Measurements from ENCODE around the gene ABCB8. TPM values are rescaled to one million over a fixed set of nuclear protein-coding genes. Genes with fewer than 3 reads are reported as not detected.

The ABCB8 gene
- total RNA-seq, 1 donor from 2014 or later, result 27.7 TPM

DNA sequence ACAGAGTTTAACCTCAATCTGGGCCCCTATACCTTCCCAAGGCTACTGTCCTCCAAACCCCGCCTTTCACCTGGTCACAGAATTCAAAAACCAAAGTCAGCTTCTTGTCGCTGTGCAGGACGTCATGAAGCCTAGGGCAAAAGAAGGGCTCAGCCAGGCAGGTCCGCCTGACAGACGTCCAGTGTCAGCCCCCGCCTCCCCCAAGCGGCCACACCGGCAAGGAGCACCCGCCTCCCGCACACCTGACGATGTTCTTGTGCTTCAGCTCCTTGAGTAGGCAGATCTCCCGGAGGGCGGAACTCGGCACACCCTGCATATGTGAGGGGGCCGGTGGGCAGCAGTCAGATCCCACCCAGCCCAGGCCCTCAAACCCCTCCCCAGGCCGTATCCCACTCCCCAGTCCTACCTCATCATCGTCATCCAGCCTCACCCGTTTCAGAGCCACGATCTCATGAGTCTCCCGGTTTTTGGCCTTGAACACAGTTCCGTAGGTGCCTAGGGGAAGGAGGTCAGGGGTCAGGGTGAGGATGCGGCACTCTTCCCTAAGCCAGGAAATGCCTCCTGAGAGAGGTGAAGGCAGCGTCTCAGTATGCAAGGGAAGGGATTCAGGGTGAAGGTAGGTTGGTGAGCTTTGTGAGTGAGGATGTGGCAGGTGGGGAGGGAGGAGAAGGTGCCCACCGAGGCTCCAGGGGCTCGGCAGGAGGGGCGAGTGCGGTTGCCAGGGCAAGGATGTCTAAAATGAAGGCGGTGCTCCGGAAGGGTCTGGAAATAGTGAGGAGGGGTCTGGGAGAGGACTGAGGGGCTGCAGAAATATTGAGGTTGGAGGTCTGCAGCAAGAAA, 28.6 kb downstream of the ABCB8 start:
- DNase-seq (ENCODE audit: low spot score), result no peak

DNA sequence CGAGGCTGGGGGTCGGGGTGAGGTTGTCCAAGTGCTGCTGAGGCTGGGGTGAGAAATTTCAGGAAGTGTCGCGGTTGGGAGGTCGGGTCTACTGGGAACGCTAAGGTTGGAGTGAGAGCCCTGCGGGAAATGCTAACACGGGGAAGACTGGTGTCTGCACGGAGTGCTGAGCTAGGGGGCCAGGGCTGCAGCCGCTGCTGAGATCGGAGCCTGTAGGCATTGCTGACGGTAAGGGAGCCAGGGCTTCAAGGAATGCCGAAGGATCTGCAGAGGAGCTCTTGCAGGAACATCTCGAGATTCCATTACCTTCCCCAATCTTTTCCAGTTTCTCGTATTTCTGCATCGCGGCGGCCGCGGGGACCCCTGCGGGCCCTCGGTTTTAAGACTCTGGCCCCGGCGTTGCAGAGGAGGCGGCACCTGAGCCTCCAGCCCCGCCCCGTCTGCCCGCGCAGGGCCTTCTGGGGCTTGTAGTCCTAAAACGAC, 29.3 kb downstream of the ABCB8 start, which contains the start of gene CDK5:
Gene CDK5 (minus strand): TSS at position 392 of the 483 bp plus-strand sequence. CDS start 49 bp downstream, at position 343.
- DNase-seq (ENCODE audit: low spot score), result no peak

DNA sequence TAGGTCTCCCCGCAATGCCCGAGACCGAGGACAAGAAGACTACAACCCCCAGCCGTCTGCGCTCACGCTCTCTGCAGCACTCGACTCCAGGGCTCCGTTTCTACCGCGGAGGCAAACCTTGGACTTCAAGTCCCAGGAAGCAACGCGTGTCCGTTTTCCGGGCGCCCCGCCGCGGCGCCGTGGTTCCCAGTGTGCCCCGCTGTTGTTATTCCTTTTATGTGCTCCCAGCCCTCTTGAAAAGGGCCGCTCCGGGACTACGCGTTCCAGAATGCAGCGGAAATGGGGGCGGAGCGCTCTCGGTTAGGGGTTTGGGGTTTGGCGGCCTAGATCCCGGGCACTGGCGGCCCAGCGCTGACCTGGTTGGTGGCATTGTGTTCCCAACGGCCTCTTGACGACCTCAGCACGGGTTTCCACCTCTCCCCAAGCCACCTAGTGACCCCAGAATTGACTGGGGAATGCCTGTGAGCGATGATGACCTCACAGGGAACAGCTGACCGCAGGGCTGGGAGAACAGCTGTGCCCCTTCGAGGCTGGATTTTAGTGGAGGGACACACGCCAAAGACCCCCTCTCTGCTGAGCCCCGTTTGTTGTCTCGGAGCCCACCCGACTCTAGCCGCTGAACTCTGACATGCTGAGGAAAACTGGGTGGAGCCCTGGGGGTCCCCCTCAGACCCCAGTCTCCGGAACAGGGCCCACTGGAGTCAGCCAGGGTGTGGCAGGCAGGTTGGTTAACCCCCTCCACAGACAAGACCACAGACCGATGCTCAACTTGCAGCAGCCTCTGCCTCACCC, 29.9 kb downstream of the ABCB8 start:
- peak; percentile 100 for DNase-seq (ENCODE audit: low spot score)

DNA sequence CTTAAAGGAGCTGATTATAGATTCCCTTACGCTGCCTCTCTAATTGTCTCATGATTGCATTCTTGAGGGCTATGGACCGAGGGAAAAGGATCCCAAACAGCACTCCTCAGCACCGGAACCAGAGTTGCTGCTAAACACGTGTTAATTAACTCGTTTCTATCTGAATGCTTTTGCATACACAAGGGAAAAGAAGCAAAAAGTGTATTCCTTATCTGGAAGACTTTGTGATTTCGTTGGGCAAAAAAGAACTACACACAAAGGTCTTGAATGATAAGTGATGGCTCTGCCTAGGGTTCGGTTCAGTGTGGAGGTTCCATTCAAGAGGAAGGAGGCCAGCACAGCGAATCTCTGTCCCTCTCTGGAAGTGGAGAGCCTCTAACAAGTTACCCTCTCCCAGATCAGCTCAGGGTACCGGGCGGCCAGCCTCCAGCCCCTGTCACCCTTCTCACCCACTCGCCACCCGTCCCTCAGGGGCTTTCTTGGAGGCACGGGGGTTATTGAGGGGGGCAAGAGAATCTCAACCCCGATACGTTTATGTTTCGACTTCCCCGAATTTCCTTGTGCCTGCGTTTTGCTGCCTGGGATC, 30.6 kb downstream of the ABCB8 start:
- peak; percentile 38 for DNase-seq (ENCODE audit: low spot score)

DNA sequence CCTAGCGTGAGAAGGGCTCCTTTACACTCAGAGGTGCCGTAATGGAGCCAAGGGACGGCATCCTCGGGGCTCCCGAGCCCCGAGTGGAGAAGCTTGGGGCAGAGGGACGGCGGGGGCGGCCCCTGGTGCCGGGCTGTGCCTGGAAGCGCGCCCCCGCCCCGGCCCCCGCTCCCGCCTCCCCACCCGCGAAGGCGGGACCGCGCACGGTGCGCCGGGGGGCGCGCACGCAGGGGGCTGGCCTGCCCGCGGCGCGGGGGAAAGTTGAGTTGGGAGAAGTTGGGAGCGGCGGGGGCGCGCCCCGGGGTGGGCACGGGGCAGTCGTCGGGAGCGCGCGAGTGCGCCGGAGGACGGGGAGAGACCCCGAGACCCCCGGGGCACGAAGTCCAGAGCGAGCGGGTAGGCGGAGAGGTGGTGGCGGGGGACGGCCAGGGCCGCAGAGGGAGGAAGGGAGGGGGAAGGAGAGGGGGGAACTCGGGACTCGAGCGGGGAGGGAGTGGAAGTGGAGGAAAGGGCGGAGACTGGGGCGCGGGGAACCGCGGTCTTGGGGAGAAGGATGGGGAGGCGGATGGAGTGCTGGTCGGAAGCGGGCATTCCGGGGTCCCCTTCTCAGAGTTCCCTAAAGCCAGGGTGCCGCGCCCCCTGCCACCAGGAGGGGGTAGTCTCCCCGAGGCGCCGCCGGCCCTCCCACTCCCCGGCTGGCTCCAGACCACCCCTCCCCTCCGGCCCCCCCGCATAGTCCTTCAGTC, 31.3 kb downstream of the ABCB8 start, which contains the start of gene SLC4A2:
Gene SLC4A2 (plus strand): TSS at position 223 of the 746 bp plus-strand sequence. CDS start 2,399 bp downstream, outside the sequence.
- peak; percentile 90 for DNase-seq (ENCODE audit: low spot score)

DNA sequence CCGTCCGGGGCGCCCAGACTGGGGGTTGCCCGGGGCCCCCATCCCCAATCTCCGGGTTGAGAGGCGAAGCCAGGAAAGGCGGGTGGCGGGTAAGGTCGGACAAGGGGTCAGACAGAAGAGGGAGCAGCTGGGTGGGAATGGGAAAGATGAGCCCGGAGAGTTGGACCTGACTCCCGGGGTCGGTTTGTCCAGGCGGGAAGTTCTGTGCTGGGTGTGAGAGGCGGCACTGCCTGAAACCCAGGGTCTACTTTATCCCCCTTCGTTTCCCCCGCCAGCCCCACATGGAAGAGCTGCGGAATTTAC, 31.8 kb downstream of the ABCB8 start:
- DNase-seq (ENCODE audit: low spot score), result no peak

DNA sequence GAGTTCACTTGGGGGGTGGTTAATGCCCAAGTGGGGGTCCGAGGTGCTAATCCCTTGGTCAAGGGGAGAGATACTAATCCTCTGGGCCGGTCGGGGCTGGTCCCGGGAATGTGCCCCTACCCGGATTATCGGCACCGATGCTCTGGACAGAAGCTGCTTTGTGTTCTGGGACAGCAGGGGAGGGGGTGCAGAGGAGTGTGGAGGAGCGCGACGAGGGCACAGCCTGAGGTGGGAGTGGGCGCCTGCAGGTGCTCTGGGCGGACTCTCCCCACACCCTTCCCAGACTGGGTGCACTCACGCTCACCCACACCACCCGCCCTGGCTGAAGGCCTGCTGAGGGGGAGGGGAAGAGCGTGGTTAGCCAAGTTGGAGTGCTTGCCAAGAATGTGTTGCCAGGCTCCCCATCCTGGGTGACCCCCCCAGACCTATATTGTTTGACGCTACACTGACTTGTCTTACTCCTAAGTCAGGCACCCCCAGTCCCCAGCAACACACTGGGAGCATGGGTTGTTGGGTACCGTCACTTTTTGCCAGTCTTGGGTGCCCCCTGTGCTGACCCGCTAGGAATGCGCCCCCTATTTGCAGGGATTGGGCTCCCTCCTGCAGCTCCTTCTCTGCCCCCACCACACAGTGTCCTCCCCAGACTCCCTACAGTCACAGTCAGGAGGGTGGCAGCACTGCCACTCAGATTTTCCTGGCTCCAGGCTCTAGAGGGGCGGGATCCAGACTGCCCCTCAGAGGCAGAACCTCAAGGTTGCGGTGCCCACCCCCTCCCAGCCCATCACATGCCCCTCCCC, 32.4 kb downstream of the ABCB8 start:
- DNase-seq (ENCODE audit: low spot score), result peak; percentile 44

DNA sequence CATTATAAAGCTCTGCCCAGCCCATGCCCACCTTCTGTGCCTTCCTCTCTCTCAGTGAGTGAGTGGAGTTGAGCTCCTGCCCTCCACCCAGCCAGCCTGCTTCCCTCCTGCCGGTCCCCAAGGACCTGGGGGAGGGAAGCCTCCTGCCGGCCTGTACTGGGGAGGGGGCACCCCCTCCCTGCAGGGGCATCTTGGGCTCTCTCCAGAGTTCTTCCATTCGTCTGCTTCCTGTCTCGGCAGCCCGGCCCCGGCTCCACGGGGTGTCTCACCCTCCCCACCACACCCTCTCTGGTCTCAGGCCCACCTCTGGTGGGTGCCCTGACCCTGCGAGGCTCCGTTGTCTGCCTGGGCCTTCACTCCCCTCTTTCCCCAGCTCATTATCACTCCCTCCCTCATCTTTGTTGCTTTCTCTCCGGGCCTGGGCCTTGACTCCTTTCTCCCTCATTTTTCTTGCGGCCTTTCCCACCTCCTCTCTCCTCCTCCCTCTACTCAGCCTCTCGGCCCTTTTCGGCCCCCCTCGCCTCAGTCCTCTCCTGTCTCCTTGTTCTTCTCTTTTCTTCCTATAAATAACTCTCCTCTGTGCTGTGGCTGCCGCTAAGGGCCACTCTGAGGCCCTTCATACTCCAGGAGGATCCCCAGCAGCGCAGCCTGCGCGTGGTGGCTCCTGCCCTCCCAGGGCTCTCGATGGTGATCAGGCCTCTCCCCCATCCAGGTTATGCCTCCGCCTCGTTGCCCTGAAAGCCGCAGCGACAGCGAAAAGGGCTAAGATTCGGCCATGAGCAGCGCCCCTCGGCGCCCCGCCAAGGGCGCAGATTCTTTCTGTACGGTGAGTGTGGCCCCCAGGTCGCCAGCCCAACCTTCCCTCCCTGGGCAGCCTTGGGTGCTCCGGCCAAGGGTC, 33.2 kb downstream of the ABCB8 start:
- DNase-seq (ENCODE audit: low spot score), result peak; percentile 36

DNA sequence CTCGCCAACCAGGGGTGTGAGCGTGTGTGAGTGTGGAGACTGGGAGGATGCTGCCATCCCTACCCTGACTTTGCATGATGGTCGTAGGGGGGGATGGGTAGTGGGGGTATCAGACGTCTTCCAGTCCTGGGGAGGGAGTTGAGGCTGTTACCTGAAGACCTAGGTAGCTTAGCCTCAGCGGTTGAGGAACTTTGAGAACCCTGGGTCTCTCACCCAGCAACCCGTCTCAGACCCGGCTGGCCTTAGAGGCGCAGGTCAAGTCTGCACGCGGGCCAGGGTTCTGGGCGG, 33.8 kb downstream of the ABCB8 start:
- DNase-seq (ENCODE audit: low spot score), result no peak

DNA sequence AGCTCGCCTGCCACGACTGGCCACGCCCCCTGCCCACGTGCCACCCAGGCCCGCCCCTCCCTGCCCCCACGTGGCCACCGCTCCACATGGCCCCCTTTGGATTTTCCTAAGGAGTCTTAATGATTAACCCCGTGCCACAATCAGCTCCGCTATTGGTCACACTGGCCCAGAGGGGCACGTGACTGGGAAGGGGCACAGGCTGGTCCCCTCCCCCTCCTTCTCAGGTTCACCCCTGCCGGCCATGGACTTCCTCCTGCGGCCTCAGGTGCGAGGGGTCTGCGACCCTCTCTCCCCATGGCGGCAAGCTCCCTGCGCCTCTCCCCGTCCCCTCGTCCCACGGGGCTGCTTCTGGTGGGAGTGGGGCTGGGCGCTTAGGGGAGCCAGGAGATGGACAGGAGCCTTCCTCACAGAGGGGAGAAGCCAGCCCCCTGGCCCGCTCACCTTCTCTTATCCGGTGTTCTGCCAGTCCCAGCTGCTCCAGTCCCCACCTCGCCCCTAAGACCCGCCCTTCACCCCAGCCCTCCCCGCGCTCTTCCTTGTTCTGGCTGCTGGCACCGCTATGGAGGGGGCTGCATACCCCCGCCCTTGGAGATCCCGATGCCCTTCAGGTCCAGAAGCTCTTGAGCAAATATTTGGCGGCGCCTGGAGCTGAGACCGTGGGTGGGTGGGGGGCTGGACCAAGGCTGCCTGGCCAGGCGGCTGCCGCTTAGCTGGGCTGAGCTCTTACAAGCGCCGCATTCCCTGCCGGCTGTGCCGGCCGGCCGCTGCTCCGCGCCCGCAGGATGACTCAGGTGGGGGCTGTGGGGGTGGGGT, 34.4 kb downstream of the ABCB8 start:
- DNase-seq (ENCODE audit: low spot score), result peak; percentile 59

DNA sequence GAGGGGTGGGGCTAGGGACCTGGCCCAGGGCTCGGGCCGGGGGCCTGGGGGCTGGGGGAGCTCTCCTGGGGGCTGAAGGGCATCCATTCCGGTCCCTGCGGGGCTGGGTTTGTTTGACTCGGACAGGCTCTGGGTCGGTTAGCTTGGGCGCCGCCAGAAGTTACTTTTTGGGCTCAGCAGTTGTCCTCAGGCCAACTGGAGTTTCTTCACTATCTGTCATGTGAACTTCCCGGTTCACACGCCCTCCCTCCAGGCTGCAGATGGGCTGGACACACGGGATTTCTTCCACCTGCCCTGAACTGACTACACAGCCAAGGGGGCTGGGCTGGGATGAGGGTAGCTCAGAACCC, 34.9 kb downstream of the ABCB8 start:
- DNase-seq (ENCODE audit: low spot score), result peak; percentile 64

DNA sequence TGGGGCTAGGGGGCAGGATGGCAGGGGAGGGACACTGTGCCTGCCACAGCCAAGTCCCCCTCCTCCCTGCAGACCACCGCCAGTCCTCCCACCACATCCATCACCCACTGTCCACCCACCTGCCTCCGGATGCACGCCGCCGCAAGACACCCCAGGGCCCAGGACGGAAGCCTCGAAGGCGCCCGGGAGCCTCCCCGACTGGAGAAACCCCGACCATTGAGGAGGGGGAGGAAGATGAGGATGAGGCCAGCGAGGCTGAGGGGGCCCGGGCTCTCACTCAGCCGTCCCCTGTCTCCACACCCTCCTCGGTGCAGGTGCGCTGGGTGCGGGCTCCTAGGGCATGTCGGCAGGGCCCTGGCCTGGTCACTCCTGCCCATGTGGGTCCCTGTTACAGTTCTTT, 36.2 kb downstream of the ABCB8 start:
- DNase-seq (ENCODE audit: low spot score), result no peak

DNA sequence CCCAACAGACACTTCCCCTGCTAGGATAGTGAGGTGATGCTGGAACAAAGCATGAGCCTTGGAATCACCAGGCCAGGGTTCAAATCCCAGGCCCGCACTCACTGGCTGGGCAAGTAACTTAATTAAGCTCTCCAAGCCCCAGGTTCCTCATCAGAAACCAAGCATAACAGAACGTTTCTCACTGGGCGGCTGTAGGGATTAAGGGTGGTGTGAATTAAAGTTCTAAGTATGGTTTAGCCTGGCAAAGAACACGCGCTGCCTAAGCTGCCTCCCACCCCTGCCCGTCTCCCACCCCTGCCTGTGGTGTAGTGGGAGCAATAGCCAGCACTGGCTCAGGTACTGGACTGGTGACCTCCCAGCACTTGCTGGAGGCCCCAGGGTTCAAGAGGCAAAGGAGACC, 36.7 kb downstream of the ABCB8 start:
- no peak for DNase-seq (ENCODE audit: low spot score)

DNA sequence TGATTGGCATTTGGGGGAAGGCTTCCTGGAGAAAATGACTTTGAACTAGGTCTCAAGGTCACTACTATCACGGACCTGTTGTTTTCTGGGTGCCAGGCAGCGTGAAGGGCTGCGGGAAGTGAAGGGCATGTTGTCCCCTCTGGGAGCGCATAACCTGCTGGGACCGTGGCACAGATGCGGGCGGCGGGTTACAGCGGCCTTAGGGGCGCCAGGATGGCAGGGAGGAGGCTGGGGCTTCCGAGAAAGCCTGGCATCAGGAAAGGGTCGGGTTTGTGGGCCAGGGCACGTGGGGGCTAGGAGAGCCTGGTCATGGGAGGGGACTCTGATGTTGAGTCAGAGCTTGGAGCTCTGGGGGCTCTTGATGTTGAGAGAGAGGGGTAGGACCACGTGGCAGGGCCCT, 37.3 kb downstream of the ABCB8 start:
- DNase-seq (ENCODE audit: low spot score), result no peak

DNA sequence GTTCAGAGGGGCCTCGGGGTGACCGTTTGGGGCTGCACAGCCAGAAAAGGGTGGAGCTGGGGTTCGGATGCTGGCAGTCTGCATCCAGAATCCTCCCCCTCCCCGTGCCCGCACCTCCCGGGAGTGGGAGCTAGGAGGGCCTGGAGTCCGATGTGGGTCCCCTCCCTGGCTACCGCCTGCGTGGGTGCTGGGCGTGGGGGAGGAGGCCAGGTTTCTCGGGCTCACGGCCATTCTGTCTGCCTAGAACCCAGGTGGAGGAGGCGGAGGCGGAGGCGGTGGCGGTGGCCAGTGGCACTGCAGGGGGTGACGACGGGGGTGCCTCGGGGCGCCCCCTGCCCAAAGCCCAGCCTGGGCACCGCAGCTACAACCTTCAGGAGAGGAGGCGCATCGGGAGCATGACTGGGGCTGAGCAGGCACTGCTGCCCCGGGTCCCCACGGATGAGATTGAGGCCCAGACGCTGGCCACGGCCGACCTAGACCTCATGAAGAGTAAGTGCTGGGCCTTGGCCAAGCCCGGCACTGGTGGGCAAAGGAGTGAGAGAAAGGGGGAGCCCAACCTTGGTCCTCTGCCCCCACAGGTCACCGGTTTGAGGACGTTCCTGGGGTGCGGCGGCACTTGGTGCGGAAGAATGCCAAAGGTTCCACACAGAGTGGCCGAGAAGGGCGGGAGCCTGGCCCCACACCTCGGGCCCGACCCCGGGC, 38.2 kb downstream of the ABCB8 start:
- no peak for DNase-seq (ENCODE audit: low spot score)

DNA sequence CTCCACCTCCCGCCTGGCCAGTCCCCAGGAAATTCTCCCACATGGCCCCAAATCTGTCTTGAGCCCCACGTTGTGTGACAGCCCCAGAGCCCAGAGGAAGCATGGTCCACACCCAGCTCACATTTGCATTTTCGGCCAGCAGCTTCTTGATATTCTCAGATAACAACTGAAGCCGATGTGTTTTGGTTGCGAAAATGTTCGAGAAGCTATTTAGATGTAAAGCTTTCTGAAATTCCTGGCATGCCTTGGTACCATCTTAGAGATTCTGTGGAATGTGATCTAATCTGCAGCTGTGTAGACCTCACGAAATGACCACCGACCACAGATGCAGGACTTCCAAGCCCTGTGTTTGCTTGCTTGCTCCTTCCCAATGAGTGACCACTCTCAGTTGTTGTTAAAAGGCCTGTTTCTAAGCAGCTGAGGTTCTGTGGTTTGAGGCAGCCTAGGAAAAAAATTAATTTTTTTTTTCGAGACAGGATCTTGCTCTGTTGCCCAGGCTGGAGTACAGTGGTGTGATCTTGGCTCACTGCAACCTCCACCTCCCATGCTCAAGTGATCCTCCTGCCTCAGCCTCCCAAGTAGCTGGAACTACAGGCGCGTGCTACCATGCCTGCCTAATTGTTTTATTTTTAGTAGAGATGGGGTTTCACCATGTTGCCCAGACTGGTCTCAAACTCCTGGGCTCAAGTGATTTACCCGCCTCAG, 40.0 kb downstream of the ABCB8 start:
- peak; percentile 75 for DNase-seq (ENCODE audit: low spot score)

DNA sequence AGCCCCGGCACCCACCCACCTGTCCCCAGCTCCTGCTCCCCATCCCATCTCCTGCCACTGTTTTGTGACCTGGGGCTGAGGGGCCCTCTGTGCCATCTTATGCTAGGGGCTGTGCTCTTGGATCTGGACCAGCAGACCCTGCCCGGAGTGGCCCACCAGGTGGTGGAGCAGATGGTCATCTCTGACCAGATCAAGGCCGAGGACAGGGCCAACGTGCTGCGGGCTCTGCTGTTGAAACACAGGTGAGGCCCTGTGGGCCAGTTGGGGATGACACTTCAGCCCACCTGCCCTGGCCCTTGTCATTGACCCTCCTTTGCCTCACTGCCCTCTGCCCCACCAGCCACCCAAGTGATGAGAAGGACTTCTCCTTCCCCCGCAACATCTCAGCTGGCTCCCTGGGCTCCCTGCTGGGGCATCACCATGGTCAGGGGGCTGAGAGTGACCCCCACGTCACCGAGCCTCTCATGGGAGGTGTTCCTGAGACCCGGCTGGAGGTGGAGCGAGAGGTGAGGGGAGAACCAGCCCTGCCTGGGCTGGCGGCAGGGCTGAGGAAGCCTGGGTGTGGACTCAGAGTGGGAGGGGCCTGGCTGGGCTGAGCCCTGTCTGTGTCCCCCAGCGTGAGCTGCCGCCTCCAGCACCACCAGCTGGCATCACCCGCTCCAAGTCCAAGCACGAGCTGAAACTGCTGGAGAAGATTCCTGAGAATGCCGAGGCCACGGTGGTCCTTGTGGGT, 41.8 kb downstream of the ABCB8 start:
- no peak for DNase-seq (ENCODE audit: low spot score)

Data from umbilical cord (tissue), 2 donors.